SK-N-SH treated with all-trans-retinoic acid at 6 μM for 48 hours (cell line): ENCODE results near the gene ECM2.

Experiments
- ATAC-seq: fragments of 200-7000 bp; cut with Tn5 transposase; 3 replicates; pipeline ENCODE4 v1.9.1; 2020; ENCODE audit warnings: mild to moderate bottlenecking, moderate library complexity
- ARNTL ChIP-seq: fragments of 450-650 bp; formaldehyde crosslinking; IDR thresholded peaks from 2 replicates; pipeline ENCODE4 v1.5.0; 2020; ENCODE audit warnings: low read depth, mild to moderate bottlenecking, moderate library complexity, borderline replicate concordance
- CSDC2 ChIP-seq: fragments of 250-450 bp; sonication (Bioruptor Pico); IDR thresholded peaks from 2 replicates; pipeline ENCODE4 v1.5.0; 2020; ENCODE audit warnings: mild to moderate bottlenecking, moderate library complexity
- ESRRG ChIP-seq: fragments of 250-450 bp; sonication (Bioruptor Pico); IDR thresholded peaks from 2 replicates; pipeline ENCODE4 v1.6.1; 2021; ENCODE audit warnings: mild to moderate bottlenecking
- GLIS3 ChIP-seq: fragments of 250-450 bp; sonication (Bioruptor Pico); IDR thresholded peaks from 2 replicates; pipeline ENCODE4 v1.5.0; 2020; ENCODE audit warnings: mild to moderate bottlenecking, moderate library complexity
- ISL1 ChIP-seq: fragments of 250-450 bp; sonication (Bioruptor Pico); IDR thresholded peaks from 2 replicates; pipeline ENCODE4 v2.1.2; 2022; ENCODE audit warnings: mild to moderate bottlenecking, moderate library complexity
- OSR1 ChIP-seq: fragments of 250-450 bp; sonication (Bioruptor Pico); IDR thresholded peaks from 2 replicates; pipeline ENCODE4 v1.8.0; 2022; ENCODE audit warnings: moderate library complexity, mild to moderate bottlenecking, inconsistent platforms
- PPARA ChIP-seq: fragments of 250-450 bp; sonication (Bioruptor Pico); IDR thresholded peaks from 2 replicates; pipeline ENCODE4 v1.5.0; 2020; ENCODE audit warnings: mild to moderate bottlenecking, borderline replicate concordance
- RARB ChIP-seq: fragments of 250-450 bp; sonication (Bioruptor Pico); IDR thresholded peaks from 2 replicates; pipeline ENCODE4 v1.8.0; 2021; ENCODE audit warnings: mild to moderate bottlenecking, moderate library complexity
- SNAI2 ChIP-seq: fragments of 250-450 bp; sonication (Bioruptor Pico); IDR thresholded peaks from 2 replicates; pipeline ENCODE4 v1.5.0; 2020; ENCODE audit warnings: mild to moderate bottlenecking, moderate library complexity
- TCF4 ChIP-seq: fragments of 250-450 bp; sonication (Bioruptor Pico); IDR thresholded peaks from 2 replicates; pipeline ENCODE4 v1.8.0; 2021; ENCODE audit warnings: mild to moderate bottlenecking, moderate library complexity, borderline replicate concordance
- TOX ChIP-seq: fragments of 250-450 bp; sonication (Bioruptor Pico); IDR thresholded peaks from 2 replicates; pipeline ENCODE4 v1.8.0; 2021; ENCODE audit warnings: mild to moderate bottlenecking, moderate library complexity, borderline replicate concordance
- ZC3H10 ChIP-seq: fragments of 250-450 bp; sonication (Bioruptor Pico); IDR thresholded peaks from 2 replicates; pipeline ENCODE4 v1.5.1; 2021; ENCODE audit warnings: mild to moderate bottlenecking, moderate library complexity
- ZFP3 ChIP-seq: fragments of 250-450 bp; sonication (Bioruptor Pico); IDR thresholded peaks from 2 replicates; pipeline ENCODE4 v1.5.0; 2020; ENCODE audit warnings: mild to moderate bottlenecking, moderate library complexity
- ZFP30 ChIP-seq: fragments of 450-650 bp; formaldehyde crosslinking; IDR thresholded peaks from 2 replicates; pipeline ENCODE4 v1.5.0; 2022; ENCODE audit warnings: mild to moderate bottlenecking, moderate library complexity
- ZNF565 ChIP-seq: fragments of 450-650 bp; formaldehyde crosslinking; conservative IDR thresholded peaks from 2 replicates; pipeline ENCODE4 v1.5.0; 2020; ENCODE audit warnings: low read depth, mild to moderate bottlenecking, moderate library complexity
- ZNF70 ChIP-seq: fragments of 450-650 bp; formaldehyde crosslinking; IDR thresholded peaks from 2 replicates; pipeline ENCODE4 v1.5.0; 2020; ENCODE audit warnings: mild to moderate bottlenecking, moderate library complexity
- ZNF8 ChIP-seq: fragments of 450-650 bp; formaldehyde crosslinking; IDR thresholded peaks from 2 replicates; pipeline ENCODE4 v1.5.0; 2020; ENCODE audit warnings: mild to moderate bottlenecking, moderate library complexity
- TF ChIP-seq, protein P1 (sequence below): fragments of 250-450 bp; sonication (Bioruptor Pico); IDR thresholded peaks from 2 replicates; pipeline ENCODE4 v1.5.1; 2020; ENCODE audit warnings: low read depth, mild to moderate bottlenecking, moderate library complexity
- TF ChIP-seq, protein P2 (sequence below): fragments of 250-450 bp; sonication (Bioruptor Pico); IDR thresholded peaks from 2 replicates; pipeline ENCODE4 v1.5.1; 2021; ENCODE audit warnings: mild to moderate bottlenecking, moderate library complexity
- TF ChIP-seq, protein P3 (sequence below): fragments of 250-450 bp; sonication (Bioruptor Pico); IDR thresholded peaks from 2 replicates; pipeline ENCODE4 v1.8.0; 2021; ENCODE audit warnings: low read depth, mild to moderate bottlenecking, moderate library complexity, borderline replicate concordance

Gene ECM2

DNA sequence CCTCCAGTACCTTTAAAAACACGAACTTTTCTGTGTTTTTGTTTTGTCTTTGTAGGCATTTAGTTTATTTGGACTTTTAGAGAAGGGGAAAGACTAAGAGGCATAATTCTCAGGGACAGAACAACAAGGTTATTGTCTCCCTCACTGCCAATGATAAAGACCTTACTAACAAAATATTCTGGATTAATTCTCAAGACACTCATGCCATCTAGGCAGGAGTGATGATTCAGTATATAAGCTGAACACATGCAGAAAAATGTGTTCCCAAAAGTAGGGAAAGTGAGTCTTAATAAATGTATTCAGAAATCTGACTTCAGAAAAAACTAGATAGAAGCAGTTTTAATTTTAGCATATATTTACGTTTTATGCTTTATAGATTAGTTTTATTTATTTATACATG lies 36.1 kb downstream of the ECM2 start:
- ATAC-seq = no peak
- TF ChIP-seq ZC3H10 (CRISPR knock-in tag) = no peak
- TF ChIP-seq OSR1 (CRISPR knock-in tag) = no peak
- TF ChIP-seq ZNF8 (CRISPR knock-in tag) = no peak
- TF ChIP-seq ZFP3 (CRISPR knock-in tag) = no peak
- TF ChIP-seq PPARA (CRISPR knock-in tag) = no peak
- TF ChIP-seq SNAI2 (CRISPR knock-in tag) = no peak
- no peak for TF ChIP-seq ISL1 (CRISPR knock-in tag)
- TF ChIP-seq, protein P1, sequence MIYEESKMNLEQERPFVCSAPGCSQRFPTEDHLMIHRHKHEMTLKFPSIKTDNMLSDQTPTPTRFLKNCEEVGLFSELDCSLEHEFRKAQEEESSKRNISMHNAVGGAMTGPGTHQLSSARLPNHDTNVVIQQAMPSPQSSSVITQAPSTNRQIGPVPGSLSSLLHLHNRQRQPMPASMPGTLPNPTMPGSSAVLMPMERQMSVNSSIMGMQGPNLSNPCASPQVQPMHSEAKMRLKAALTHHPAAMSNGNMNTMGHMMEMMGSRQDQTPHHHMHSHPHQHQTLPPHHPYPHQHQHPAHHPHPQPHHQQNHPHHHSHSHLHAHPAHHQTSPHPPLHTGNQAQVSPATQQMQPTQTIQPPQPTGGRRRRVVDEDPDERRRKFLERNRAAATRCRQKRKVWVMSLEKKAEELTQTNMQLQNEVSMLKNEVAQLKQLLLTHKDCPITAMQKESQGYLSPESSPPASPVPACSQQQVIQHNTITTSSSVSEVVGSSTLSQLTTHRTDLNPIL (CRISPR knock-in tag) = no peak
- TF ChIP-seq RARB (CRISPR knock-in tag) = no peak
- TF ChIP-seq, all 23 proteins: peak for 0

DNA sequence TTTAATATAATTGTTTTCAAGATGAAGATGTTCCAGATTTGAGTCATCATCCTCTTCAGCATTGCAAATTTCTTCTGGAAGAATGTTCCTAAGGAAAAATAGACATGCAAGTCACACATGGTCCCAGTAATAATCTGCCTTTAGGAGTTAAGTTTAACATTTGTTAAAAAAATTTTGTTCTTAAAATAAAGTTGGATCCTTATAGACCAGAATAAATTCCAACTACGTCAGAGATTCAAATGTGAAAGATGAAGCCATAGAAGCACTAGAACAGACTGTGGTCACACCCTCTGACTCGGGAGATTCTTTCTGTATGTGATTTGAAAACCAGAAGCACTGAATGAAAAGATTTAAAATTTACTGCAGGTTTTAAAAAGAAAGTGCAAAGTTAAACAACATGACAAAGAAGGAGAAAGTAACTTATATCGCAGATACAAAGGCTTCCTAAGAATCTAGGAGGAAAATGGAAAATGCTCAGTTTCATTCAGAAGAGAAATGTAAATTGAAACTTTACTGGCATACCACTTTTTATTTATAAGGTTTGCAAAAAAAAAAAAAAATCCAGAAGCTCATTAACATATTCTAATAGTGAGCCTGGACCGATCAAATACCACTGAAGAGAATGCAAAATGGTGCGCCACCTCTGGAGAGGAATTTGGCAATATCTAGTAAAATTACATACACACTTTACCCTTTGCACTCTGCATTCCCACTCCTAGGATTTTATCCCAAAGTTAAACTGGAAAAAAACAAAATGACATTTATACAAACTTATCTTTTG lies 39.2 kb downstream of the ECM2 start:
- ATAC-seq = no peak
- no peak for TF ChIP-seq SNAI2 (CRISPR knock-in tag)
- TF ChIP-seq ZFP30 = no peak
- TF ChIP-seq GLIS3 = no peak
- TF ChIP-seq, protein P2, sequence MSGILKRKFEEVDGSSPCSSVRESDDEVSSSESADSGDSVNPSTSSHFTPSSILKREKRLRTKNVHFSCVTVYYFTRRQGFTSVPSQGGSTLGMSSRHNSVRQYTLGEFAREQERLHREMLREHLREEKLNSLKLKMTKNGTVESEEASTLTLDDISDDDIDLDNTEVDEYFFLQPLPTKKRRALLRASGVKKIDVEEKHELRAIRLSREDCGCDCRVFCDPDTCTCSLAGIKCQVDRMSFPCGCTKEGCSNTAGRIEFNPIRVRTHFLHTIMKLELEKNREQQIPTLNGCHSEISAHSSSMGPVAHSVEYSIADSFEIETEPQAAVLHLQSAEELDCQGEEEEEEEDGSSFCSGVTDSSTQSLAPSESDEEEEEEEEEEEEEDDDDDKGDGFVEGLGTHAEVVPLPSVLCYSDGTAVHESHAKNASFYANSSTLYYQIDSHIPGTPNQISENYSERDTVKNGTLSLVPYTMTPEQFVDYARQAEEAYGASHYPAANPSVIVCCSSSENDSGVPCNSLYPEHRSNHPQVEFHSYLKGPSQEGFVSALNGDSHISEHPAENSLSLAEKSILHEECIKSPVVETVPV (CRISPR knock-in tag) = no peak
- TF ChIP-seq ISL1 (CRISPR knock-in tag) = no peak
- no peak for TF ChIP-seq ARNTL (CRISPR knock-in tag)
- TF ChIP-seq ZC3H10 (CRISPR knock-in tag) = no peak
- no peak for TF ChIP-seq ESRRG (CRISPR knock-in tag)
- TF ChIP-seq TOX (CRISPR knock-in tag) = no peak
- TF ChIP-seq ZNF70 (CRISPR knock-in tag) = no peak
- TF ChIP-seq, protein P3, sequence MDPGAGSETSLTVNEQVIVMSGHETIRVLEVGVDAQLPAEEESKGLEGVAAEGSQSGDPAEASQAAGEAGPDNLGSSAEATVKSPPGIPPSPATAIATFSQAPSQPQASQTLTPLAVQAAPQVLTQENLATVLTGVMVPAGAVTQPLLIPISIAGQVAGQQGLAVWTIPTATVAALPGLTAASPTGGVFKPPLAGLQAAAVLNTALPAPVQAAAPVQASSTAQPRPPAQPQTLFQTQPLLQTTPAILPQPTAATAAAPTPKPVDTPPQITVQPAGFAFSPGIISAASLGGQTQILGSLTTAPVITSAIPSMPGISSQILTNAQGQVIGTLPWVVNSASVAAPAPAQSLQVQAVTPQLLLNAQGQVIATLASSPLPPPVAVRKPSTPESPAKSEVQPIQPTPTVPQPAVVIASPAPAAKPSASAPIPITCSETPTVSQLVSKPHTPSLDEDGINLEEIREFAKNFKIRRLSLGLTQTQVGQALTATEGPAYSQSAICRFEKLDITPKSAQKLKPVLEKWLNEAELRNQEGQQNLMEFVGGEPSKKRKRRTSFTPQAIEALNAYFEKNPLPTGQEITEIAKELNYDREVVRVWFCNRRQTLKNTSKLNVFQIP (CRISPR knock-in tag) = no peak
- TF ChIP-seq RARB (CRISPR knock-in tag) = no peak
- no peak for TF ChIP-seq OSR1 (CRISPR knock-in tag)
- TF ChIP-seq ZFP3 (CRISPR knock-in tag) = no peak
- TF ChIP-seq, protein P1 (CRISPR knock-in tag) = no peak
- TF ChIP-seq ZNF565 (CRISPR knock-in tag) = no peak
- TF ChIP-seq PPARA (CRISPR knock-in tag) = no peak

DNA sequence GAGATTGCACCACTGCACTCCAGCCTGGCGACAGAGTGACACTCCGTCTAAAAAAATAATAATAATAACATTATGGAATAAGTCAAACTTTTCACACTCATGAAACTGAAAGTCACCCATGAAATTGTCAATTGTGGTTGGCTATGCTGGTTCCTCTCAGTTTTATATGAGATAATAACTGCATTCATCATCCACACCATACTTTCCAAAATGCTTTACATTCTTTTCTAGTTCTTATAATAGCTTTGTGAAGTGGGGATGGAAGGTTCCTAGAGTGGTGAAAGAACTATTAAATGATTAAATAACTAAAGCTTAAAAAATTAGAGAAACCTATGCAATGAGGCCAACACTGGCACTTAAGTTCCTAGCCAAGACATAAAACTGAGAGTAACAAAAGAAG lies 40.9 kb downstream of the ECM2 start:
- ATAC-seq = no peak
- no peak for TF ChIP-seq TCF4 (CRISPR knock-in tag)
- no peak for TF ChIP-seq CSDC2 (CRISPR knock-in tag)
- TF ChIP-seq, protein P2 (CRISPR knock-in tag) = no peak
- TF ChIP-seq ZNF565 (CRISPR knock-in tag) = no peak
- no peak for TF ChIP-seq TOX (CRISPR knock-in tag)
- TF ChIP-seq, all 23 proteins: peak for 0
